Naive thymus-derived CD8-positive, alpha-beta T cell (primary cell): ENCODE data around the gene ZNF200. TPM values are rescaled to one million over a fixed set of nuclear protein-coding genes. Genes with fewer than 3 reads are reported as not detected.
"Not testable (repeated sequence)": the region's sequence is repeated elsewhere in the genome, so short reads cannot be mapped to it uniquely, and the experiment has no call there.

Experiments used
- ATAC-seq, 2 donors: fragments of 150-1000 bp; cut with Tn5 transposase in 1 of 2; sonication (Bioruptor Pico), chemical (Tn5 transposase) in 1 of 2; 1 replicate in 1 of 2; 2 replicates in 1 of 2; pipeline ENCODE4 v1.10.0; 2021; ENCODE audit warnings: mild to moderate bottlenecking in 2 of 2, moderate library complexity in 2 of 2
- POLR2A ChIA-PET: fragments of 350-600 bp; sonication (Branson Sonifier 250); formaldehyde crosslinking; loops from one replicate; lab custom pipeline; 2021; ENCODE audit warnings: antibody characterized with exemption; lab: Charles Lee
- DNase-seq, 10 donors: peaks; one replicate each; pipeline versions ENCODE4 v3.0.0 to v3.0.0-alpha.2; 2020 to 2022
- H3K27ac Mint-ChIP-seq, 10 donors: one replicate each; pipeline ENCODE4 v1.8.0; 2020 to 2022; ENCODE audit warnings: mild to moderate bottlenecking in 10 of 10, mixed read lengths in 10 of 10, moderate library complexity in 4 of 10, inconsistent platforms in 1 of 10
- H3K27me3 Mint-ChIP-seq, 5 donors: one replicate each; pipeline ENCODE4 v1.8.0; 2021 to 2022; ENCODE audit warnings: mixed read lengths in 5 of 5
- H3K36me3 Mint-ChIP-seq, 3 donors: one replicate each; pipeline ENCODE4 v1.8.0; 2020 to 2022; ENCODE audit warnings: mixed read lengths in 3 of 3, mild to moderate bottlenecking in 2 of 3, inconsistent platforms in 1 of 3
- H3K4me1 Mint-ChIP-seq, 4 donors: one replicate each; pipeline ENCODE4 v1.8.0; 2021 to 2022; ENCODE audit warnings: mixed read lengths in 4 of 4
- H3K4me3 Mint-ChIP-seq, 10 donors: one replicate each; pipeline ENCODE4 v1.8.0; 2020 to 2022; ENCODE audit warnings: mild to moderate bottlenecking in 10 of 10, mixed read lengths in 10 of 10, moderate library complexity in 6 of 10, inconsistent platforms in 1 of 10
- H3K9me3 Mint-ChIP-seq, 9 donors: one replicate each; pipeline ENCODE4 v1.8.0; 2020 to 2022; ENCODE audit warnings: mixed read lengths in 9 of 9, mild to moderate bottlenecking in 3 of 9, inconsistent platforms in 1 of 9, moderate library complexity in 1 of 9
- polyA plus RNA-seq, 3 donors: library from polyadenylated mRNA; unstranded; fragments of 300-500 nt; fragmentation: Illumina TruSeq; gene quantifications; one replicate each; pipeline ENCODE4 v1.2.3, GENCODE V29; 2021
- total RNA-seq, 8 experiments: library from RNA in 2 of 8; stranded (reverse) in 2 of 8; gene quantifications; one replicate each; pipeline ENCODE4 v1.2.3 and lab custom pipeline; 2021 to 2026

Gene ZNF200
- total and polyA plus RNA-seq, 5 experiments from 2014 or later, result 6.8 to 25.8 (median 14.3) TPM

DNA sequence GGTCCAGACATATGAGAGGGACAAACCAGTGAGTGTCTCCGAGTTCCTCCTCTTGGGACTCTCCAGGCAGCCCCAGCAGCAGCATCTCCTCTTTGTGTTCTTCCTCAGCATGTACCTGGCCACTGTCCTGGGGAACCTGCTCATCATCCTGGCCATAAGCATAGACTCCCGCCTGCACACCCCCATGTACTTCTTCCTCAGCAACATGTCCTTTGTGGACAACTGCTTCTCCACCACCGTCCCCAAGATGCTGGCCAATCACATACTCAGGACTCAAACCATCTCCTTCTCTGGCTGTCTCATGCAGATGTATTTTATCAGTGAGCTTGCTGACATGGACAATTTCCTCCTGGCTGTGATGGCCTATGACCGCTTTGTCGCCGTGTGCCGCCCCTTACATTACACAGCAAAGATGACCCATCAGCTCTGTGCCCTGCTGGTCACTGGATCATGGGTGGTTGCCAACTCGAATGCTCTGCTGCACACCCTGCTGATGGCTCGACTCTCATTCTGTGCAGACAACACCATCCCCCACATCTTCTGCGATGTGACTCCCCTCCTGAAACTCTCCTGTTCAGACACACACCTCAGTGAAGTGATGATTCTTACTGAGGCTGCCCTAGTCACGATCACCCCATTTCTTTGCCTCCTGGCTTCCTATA lies 19.2 kb downstream of the ZNF200 start:
- Mint-ChIP-seq H3K36me3 (peaks cover 0 to 31% (median 28%) of the 10 kb centered on the region in 3 donors), H3K9me3 (peaks cover 0 to 59% (median 20%) of the 10 kb centered on the region in 9 donors), H3K27me3 (no peaks in the 10 kb centered on the region), H3K4me3 (peak overlapping the region; percentile 55 to 88 (median 80)), H3K27ac (peak overlapping the region; percentile 94 to 100 (median 99)), H3K4me1 (peaks cover 22 to 47% (median 42%) of the 10 kb centered on the region in 4 donors)
- ATAC-seq (peak in 1 of 2 donors; percentile 11), DNase-seq (peak in 3 of 10 donors; percentile 10 to 36 (median 28))
- POLR2A ChIA-PET, result interaction anchor here (0.7 to 3.7 kb wide), 18 partner anchors 8 to 347 kb away, joined by 3 to 25 read pairs (median 6); partner anchors contain the start of genes CLUAP1, OR1F1, ZNF174 and ZNF200

DNA sequence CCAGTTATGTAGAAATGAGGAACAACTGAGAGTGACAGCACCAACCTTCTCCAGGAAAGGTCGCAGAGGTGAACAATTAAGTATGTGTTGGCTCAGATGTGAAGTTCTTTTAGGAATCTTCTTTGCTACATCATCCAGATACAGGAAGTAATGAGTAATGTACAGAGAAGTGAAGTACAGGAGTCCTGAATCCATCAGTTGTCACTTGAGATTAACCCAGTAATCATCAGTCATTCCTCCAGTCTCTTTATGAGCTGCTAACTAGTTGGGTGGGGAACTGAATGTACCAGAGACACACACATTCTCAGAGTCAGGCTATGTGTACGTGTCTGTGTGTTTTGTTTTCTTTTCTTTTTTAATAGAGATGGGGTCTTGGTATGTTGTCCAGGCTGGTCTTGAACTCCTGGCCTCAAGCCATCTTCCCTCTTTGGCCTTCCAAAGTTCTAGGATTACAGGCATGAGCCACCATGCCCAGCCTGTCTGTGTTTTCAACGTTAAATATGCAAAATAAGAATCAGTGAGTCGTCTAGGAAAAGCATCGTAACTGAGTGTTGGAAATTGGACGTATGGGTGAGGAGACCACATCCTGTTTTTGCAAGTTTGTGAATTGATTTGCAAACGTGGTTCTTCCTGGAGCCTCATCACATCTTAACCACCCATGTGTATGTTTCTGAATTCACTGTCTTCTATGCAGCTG lies 19.9 kb downstream of the ZNF200 start:
- ATAC-seq (peak; percentile 88 to 92), DNase-seq (peak in 8 of 10 donors; percentile 34 to 89 (median 76))
- Mint-ChIP-seq H3K36me3 (peaks cover 0 to 31% (median 28%) of the 10 kb centered on the region in 3 donors), H3K4me1 (peaks cover 23 to 47% (median 42%) of the 10 kb centered on the region in 4 donors), H3K27ac (peak overlapping the region; percentile 94 to 100 (median 99)), H3K4me3 (peak overlapping the region; percentile 55 to 88 (median 80)), H3K27me3 (no peaks in the 10 kb centered on the region), H3K9me3 (peaks cover 0 to 55% (median 20%) of the 10 kb centered on the region in 9 donors)
- POLR2A ChIA-PET, result interaction anchor here (0.7 to 3.7 kb wide), 16 partner anchors 9 to 286 kb away, joined by 3 to 25 read pairs (median 6); partner anchors contain the start of genes CLUAP1, OR1F1, ZNF174 and ZNF200

DNA sequence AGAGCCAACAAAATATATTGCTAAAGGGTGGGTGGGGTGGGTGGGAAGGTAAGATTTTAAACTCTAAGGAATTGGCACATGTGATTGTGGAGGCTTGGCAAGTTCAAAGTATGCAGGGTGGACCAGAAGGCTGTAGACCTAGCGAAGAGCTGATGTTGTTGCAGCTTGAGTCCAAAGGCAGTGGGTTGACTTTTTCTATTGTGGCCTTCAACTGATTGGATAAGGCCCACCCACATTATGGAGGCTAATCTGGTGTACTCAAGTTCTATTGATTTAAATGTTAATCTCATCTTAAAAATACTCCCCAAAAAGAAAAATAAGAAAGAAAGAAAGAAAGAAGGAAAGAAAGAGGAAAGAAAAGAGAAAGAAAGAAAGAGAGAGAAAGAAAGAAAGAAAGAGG lies 22.4 kb downstream of the ZNF200 start:
- H3K27ac Mint-ChIP-seq, result peak overlapping the region in 8 of 10 donors; percentile 50 to 94 (median 75)
- POLR2A ChIA-PET, result interaction anchor here (0.6 to 2.7 kb wide), 5 partner anchors 11 to 594 kb away, joined by 3 to 10 read pairs (median 5); partner anchors contain the start of gene ZNF200

DNA sequence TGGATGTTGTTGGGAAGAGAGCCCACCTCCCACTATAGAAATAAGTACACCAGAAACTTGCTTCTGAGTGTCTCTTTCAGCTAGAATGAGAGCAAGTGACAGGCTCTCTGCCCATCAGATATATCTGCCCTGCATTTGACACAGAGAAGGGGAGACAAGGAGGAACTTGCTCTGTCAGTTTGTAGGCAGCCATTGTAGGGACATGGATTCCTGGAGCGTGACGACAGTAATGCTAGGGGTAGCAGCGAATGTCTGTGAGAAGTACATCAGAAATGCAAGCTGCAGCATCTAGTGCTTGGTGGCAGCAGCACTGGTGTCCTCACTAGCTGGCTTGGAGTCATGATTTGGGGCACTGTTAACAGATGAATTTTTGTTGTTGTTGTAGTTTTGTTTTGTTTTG lies 23.0 kb downstream of the ZNF200 start:
- DNase-seq (no peak), ATAC-seq (no peak)
- Mint-ChIP-seq H3K9me3 (peaks cover 0 to 43% (median 20%) of the 10 kb centered on the region in 9 donors), H3K4me3 (peak overlapping the region in 2 of 10 donors; percentile 30 to 56), H3K36me3 (peaks cover 0 to 28% (median 26%) of the 10 kb centered on the region in 3 donors), H3K4me1 (peaks cover 22 to 39% (median 39%) of the 10 kb centered on the region in 4 donors), H3K27me3 (peaks cover 0 to 2% (median 0%) of the 10 kb centered on the region in 5 donors), H3K27ac (peak overlapping the region in 9 of 10 donors; percentile 22 to 93 (median 71))
- POLR2A ChIA-PET, result interaction anchor here (1.4 to 2.7 kb wide), 3 partner anchors 11 to 23 kb away, joined by 4 to 10 read pairs (median 8); partner anchors contain the start of gene ZNF200

More for the DNA sequence above, 22.4 kb downstream of the ZNF200 start:
- Mint-ChIP-seq H3K9me3 (peaks cover 0 to 43% (median 18%) of the 10 kb centered on the region in 9 donors), H3K4me1 (peaks cover 22 to 41% (median 40%) of the 10 kb centered on the region in 4 donors), H3K4me3 (peak overlapping the region in 2 of 10 donors; percentile 31 to 53), H3K27me3 (peaks cover 0 to 2% (median 0%) of the 10 kb centered on the region in 5 donors), H3K36me3 (peaks cover 0 to 27% (median 26%) of the 10 kb centered on the region in 3 donors)
- ATAC-seq (no peak), DNase-seq (no peak)

DNA sequence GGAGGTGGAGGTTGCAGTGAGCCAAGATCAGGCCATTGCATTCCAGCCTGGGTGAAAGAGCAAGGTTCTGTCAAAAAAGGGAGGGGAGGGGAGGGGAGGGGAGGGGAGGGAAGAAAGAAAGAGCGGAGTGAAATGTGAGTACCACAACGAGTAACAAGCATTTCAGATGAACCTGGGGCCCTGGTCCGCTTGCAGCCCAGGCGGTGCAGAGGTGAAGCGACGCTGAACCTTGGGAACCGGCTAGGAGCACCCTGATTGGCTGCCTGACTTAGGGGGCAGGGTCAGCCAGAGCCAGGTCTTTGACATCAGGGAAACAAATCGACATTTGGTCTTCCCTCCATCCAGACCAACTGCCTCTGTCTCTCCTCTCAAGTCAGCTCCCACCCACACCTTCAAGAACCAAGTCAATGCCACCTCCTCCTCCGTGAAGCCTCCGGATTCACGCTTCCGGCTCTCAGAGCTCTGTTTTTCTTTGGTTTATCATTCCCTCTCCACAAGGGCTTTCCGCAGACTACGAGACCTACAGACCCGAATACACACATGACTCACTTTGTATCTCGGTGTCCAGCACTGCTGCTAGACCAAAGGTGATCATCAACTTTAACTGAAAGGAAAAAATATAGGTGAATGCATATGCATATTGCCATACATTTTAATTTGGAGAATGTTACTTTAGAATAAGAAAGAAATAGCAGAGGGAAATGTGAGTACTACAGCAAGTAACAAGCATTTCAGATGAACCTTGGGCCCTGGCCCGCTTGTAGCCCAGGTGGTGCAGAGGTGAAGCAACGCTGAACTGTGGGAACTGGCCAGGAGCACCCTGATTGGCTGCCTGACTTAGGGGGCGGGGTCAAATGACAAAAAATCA lies 27.6 kb downstream of the ZNF200 start:
- POLR2A ChIA-PET, result interaction anchor here (0.7 to 1.2 kb wide), 2 partner anchors 24 to 28 kb away, joined by 4 read pairs; partner anchors contain the start of gene ZNF200
- H3K36me3 Mint-ChIP-seq, result peaks cover 0 to 29% (median 11%) of the 10 kb centered on the region in 3 donors
- ATAC-seq, result no peak
- no peak for DNase-seq
- peaks cover 0 to 36% (median 14%) of the 10 kb centered on the region in 9 donors for H3K9me3 Mint-ChIP-seq
- H3K4me3 Mint-ChIP-seq, result no peak overlapping the region
- peak overlapping the region in 2 of 10 donors; percentile 40 to 60 for H3K27ac Mint-ChIP-seq
- peaks cover 2 to 9% (median 7%) of the 10 kb centered on the region in 4 donors for H3K4me1 Mint-ChIP-seq
- H3K27me3 Mint-ChIP-seq, result peaks cover 0 to 6% (median 2%) of the 10 kb centered on the region in 5 donors

DNA sequence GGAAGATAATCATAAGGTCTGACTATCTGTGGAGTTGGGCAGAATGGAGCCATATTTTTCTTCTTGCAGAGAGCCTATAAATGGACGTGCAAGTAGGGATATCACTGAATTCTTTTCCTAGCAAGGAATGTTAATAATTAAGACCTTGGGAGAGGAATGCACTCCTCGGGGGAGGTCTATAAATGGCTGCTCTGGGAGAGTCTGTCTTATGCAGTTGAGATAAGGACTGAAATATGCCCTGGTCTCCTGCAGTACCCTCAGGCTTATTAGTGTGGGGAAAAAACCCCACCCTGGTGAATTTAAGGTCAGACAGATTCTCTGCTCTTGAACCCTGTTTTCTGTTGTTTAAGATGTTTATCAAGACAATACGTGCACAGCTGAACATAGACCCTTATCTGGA lies 29.0 kb downstream of the ZNF200 start:
- POLR2A ChIA-PET, result interaction anchor here (0.7 kb wide), 1 partner anchor 195 kb away, joined by 7 read pairs; no protein-coding TSS in a partner anchor
- not testable (repeated sequence) for H3K27me3 Mint-ChIP-seq, ATAC-seq, H3K4me3 Mint-ChIP-seq, DNase-seq, H3K4me1 Mint-ChIP-seq, H3K27ac Mint-ChIP-seq
- H3K36me3 Mint-ChIP-seq, result peaks cover 0 to 23% (median 11%) of the 10 kb centered on the region in 3 donors
- peaks cover 0 to 28% (median 10%) of the 10 kb centered on the region in 9 donors for H3K9me3 Mint-ChIP-seq

DNA sequence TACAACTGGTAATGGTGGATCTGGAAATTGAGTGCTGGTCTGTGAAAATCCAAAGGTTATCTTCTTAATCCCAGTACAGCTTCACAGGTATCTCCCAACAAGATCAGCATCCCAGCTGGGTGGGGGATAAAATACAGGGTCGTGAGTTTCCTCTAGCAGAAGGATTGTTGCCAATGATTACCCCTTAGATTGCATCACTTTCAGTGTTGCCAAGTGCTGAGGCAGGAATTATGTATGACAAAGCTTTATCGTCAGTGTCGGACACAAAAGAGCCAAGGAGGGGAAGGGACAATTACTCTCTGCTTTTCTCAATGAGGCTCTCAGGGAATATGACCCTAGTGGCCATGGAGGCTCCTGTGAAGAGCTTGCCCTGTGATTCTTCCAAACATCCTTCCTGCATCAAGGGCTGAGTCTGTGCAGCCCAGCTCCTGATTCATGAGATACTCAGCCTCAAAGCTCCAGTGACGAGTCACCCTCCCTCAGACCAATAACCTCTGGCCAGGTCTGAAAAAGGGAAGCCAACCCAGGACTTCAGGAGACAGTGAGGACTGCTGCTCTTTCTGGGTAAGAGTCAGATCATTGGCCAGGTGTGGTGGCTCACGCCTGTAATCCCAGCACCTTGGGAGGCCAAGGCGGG lies 31.9 kb downstream of the ZNF200 start:
- no peak overlapping the region for H3K27ac Mint-ChIP-seq
- H3K27me3 Mint-ChIP-seq, result peaks cover 0 to 13% (median 5%) of the 10 kb centered on the region in 5 donors
- no peak for DNase-seq
- no peak for ATAC-seq
- POLR2A ChIA-PET, result interaction anchor here (1.2 to 2.0 kb wide), 4 partner anchors 10 to 80 kb away, joined by 3 to 5 read pairs (median 3); partner anchors contain the start of gene ZNF263
- H3K36me3 Mint-ChIP-seq, result peaks cover 0 to 23% (median 11%) of the 10 kb centered on the region in 3 donors
- H3K4me1 Mint-ChIP-seq, result peaks cover 0 to 2% (median 0%) of the 10 kb centered on the region in 4 donors
- no peak overlapping the region for H3K4me3 Mint-ChIP-seq
- H3K9me3 Mint-ChIP-seq, result peaks cover 0 to 28% (median 10%) of the 10 kb centered on the region in 9 donors

DNA sequence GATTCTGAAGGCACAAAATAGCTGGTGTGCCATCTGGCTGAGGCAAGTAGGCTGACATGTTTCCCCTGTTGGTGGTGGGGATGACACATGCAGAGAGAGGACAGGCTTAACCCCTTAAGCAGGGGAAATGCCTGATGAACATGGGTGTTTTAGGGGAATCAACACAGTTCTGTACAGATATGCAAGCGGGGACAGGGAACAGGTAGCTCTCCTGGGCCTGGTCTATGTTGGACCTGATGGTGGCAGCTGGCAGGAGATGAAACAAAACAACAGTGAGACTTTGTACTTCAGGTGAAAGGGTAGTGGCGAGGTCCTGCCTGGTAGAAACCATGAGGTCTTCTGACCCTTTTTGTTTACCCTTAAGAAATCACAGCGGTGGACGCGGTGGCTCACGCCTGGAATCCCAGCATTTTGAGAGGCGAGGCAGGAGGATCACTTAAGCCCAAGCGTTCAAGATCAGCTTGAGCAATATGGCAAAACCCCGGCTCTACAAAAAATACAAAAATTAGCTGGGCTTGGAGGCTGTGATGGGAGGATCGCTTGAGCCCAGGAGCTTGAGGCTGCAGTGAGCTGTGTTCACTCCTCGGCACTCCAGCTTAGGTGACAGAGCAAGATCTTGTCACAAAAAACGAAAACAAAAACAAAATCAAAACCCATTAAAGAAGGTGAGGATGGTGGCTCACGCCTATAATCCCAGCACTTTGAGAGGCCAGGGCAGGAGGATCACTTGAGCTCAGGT lies 36.5 kb downstream of the ZNF200 start:
- peaks cover 0 to 3% (median 0%) of the 10 kb centered on the region in 9 donors for H3K9me3 Mint-ChIP-seq
- H3K4me3 Mint-ChIP-seq, result no peak overlapping the region
- H3K27me3 Mint-ChIP-seq, result peaks cover 14 to 34% (median 21%) of the 10 kb centered on the region in 5 donors
- peaks cover 0 to 5% (median 0%) of the 10 kb centered on the region in 4 donors for H3K4me1 Mint-ChIP-seq
- ATAC-seq (no peak), DNase-seq (no peak)
- peak overlapping the region in 2 of 10 donors; percentile 8 to 71 for H3K27ac Mint-ChIP-seq
- peaks cover 0 to 7% (median 0%) of the 10 kb centered on the region in 3 donors for H3K36me3 Mint-ChIP-seq
- POLR2A ChIA-PET, result interaction anchor here (1.1 to 2.4 kb wide), 2 partner anchors 17 to 36 kb away, joined by 3 to 11 read pairs; partner anchors contain the start of gene ZNF200

DNA sequence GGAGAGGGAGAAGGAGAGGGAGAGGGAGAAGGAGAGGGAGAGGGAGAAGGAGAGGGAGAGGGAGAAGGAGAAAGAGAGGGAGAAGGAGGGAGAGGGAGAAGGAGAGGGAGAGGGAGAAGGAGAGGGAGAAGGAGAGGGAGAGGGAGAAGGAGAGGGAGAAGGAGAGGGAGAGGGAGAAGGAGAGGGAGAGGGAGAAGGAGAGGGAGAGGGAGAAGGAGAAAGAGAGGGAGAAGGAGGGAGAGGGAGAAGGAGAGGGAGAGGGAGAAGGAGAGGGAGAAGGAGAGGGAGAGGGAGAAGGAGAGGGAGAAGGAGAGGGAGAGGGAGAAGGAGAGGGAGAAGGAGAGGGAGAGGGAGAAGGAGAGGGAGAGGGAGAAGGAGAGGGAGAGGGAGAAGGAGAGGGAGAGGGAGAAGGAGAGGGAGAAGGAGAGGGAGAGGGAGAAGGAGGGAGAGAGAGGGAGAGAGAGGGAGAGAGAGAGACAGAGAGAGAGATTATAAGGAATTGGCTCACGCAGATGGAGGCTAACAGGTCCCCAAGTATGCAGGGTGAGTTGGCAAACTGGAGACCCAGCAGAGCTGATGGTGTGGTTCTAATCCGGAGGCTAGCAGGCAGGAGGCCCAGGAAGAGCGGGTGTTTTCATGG lies 37.1 kb downstream of the ZNF200 start:
- H3K27ac Mint-ChIP-seq, result peak overlapping the region in 1 of 10 donors; percentile 71
- not testable (repeated sequence) for H3K9me3 Mint-ChIP-seq, H3K36me3 Mint-ChIP-seq, H3K4me1 Mint-ChIP-seq, DNase-seq, H3K4me3 Mint-ChIP-seq, ATAC-seq
- H3K27me3 Mint-ChIP-seq, result peaks cover 14 to 41% (median 25%) of the 10 kb centered on the region in 5 donors
- POLR2A ChIA-PET, result interaction anchor here (1.1 kb wide), 1 partner anchor 37 kb away, joined by 3 read pairs; the partner anchor contains the start of gene ZNF200

DNA sequence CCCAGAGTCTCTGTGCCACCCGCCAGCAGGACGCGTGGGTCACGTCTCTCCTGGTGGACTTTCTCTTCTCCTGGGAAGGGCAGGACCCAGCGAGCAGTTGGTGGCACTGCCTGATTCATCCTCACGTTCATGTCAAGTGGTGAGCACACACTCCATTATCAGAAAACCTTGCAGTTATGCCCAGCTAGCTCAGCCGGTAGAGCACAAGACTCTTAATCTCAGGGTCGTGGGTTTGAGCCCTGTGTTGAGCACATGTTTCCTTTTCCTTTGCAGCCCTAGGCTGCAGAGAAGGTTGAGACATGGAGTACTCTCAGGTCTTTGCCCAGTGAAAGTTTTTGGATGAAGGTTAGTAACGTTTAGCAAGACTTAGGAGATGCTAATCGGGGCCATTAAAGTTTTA lies 39.0 kb downstream of the ZNF200 start:
- POLR2A ChIA-PET, result interaction anchor here (0.7 to 1.3 kb wide), 4 partner anchors 13 to 1487 kb away, joined by 3 to 5 read pairs (median 4); partner anchors contain the start of gene ZNF200
- Mint-ChIP-seq H3K4me3 (no peak overlapping the region), H3K27ac (peak overlapping the region in 1 of 10 donors; percentile 13), H3K36me3 (peaks cover 2 to 7% (median 2%) of the 10 kb centered on the region in 3 donors), H3K4me1 (peaks cover 4 to 6% (median 5%) of the 10 kb centered on the region in 4 donors), H3K9me3 (peaks cover 0 to 10% (median 0%) of the 10 kb centered on the region in 9 donors), H3K27me3 (peaks cover 21 to 57% (median 33%) of the 10 kb centered on the region in 5 donors)
- ATAC-seq (no peak), DNase-seq (no peak)
